SW480 (cell line): ENCODE data around the gene CDK19.
"Not testable (repeated sequence)": the region's sequence is repeated elsewhere in the genome, so short reads cannot be mapped to it uniquely, and the experiment has no call there.

Experiments
- DNase-seq: peaks from one replicate; pipeline ENCODE4 v3.0.0-alpha.2; 2016; ENCODE audit warnings: low spot score

The CDK19 gene

GRCh38 chr6:110756817-110757216 lies 58.5 kb downstream of the CDK19 start:
- no peak for DNase-seq

- DNase-seq: no peak
These were observed 59.8 kb downstream of the CDK19 start for GRCh38 chr6:110755411-110755834.

- not testable (repeated sequence) for DNase-seq
These were observed 61.2 kb downstream of the CDK19 start for GRCh38 chr6:110753936-110754668.

- DNase-seq: no peak
These were observed 66.8 kb downstream of the CDK19 start for GRCh38 chr6:110748453-110748852.

GRCh38 chr6:110746680-110747079 lies 68.6 kb downstream of the CDK19 start:
- no peak for DNase-seq

GRCh38 chr6:110744991-110745390 lies 70.3 kb downstream of the CDK19 start:
- DNase-seq: no peak

- not testable (repeated sequence) for DNase-seq
These were observed 72.7 kb downstream of the CDK19 start for GRCh38 chr6:110742552-110742951.

- no peak for DNase-seq
These were observed 73.8 kb downstream of the CDK19 start for GRCh38 chr6:110741517-110741916.

- DNase-seq: no peak
These were observed 76.3 kb downstream of the CDK19 start for GRCh38 chr6:110738899-110739365.

GRCh38 chr6:110735666-110736065 lies 79.6 kb downstream of the CDK19 start:
- no peak for DNase-seq

- DNase-seq: no peak
These were observed 83.4 kb downstream of the CDK19 start for GRCh38 chr6:110731898-110732297.

GRCh38 chr6:110731196-110731595 lies 84.1 kb downstream of the CDK19 start:
- DNase-seq: no peak

GRCh38 chr6:110728501-110728900 lies 86.8 kb downstream of the CDK19 start:
- DNase-seq: no peak

GRCh38 chr6:110723017-110723416 lies 92.3 kb downstream of the CDK19 start:
- DNase-seq: no peak

GRCh38 chr6:110720066-110720465 lies 95.2 kb downstream of the CDK19 start:
- DNase-seq: no peak

GRCh38 chr6:110719601-110720000 lies 95.7 kb downstream of the CDK19 start:
- DNase-seq: not testable (repeated sequence)

GRCh38 chr6:110714143-110714542 lies 101.1 kb downstream of the CDK19 start:
- no peak for DNase-seq

- DNase-seq: no peak
These were observed 103.0 kb downstream of the CDK19 start for GRCh38 chr6:110712238-110712637.

GRCh38 chr6:110710115-110710514 lies 105.2 kb downstream of the CDK19 start:
- DNase-seq: no peak

GRCh38 chr6:110708295-110708950 lies 106.8 kb downstream of the CDK19 start:
- DNase-seq: no peak

GRCh38 chr6:110705543-110705942 lies 109.7 kb downstream of the CDK19 start:
- no peak for DNase-seq

- DNase-seq: no peak
These were observed 111.2 kb downstream of the CDK19 start for GRCh38 chr6:110703906-110704594.
